Body of pancreas (tissue), 4 donors: Measurements from ENCODE around the gene RGS14. TPM values are rescaled to one million over a fixed set of nuclear protein-coding genes. Genes with fewer than 3 reads are reported as not detected.

Source experiments
- ATAC-seq: fragments of 150-250 bp; one replicate; pipeline ENCODE4 v1.9.1; 2016
- DNase-seq, 4 donors: peaks; one replicate each; pipeline ENCODE4 v3.0.0-alpha.2; 2019
- H3K27ac ChIP-seq, 4 donors: fragments of 200-600 bp; sonication (generic); 1 replicate in 3 of 4; 2 replicates in 1 of 4; pipeline versions ENCODE4 v1.5.1 to v1.6.1; 2016 to 2019; ENCODE audit warnings: mild to moderate bottlenecking in 1 of 4, mixed read lengths in 1 of 4, moderate library complexity in 1 of 4
- H3K27me3 ChIP-seq, 2 donors: fragments of 200-600 bp; sonication (generic); one replicate each; pipeline ENCODE4 v1.6.0; 2016; ENCODE audit warnings: mild to moderate bottlenecking in 1 of 2
- H3K36me3 ChIP-seq, 2 donors: fragments of 200-600 bp; sonication (generic); replicated peaks in 1 of 2; 2 replicates each; pipeline ENCODE4 v1.5.1; 2016; ENCODE audit warnings: low read depth in 2 of 2; ENCODE audit not compliant: insufficient read depth in 1 of 2
- H3K4me1 ChIP-seq: fragments of 200-600 bp; sonication (generic); one replicate; pipeline ENCODE4 v1.6.0; 2016
- H3K4me3 ChIP-seq, 2 donors: fragments of 200-600 bp; sonication (generic); 1 replicate in 1 of 2; 2 replicates in 1 of 2; pipeline ENCODE4 v1.5.1; 2016 to 2019
- H3K9me3 ChIP-seq, 3 donors: fragments of 200-600 bp; sonication (generic); 1 replicate in 2 of 3; 2 replicates in 1 of 3; pipeline ENCODE4 v1.5.1; 2016
- CTCF ChIP-seq, 7 experiments: fragments of 450-650 bp in 4 of 7; fragments of 200-600 bp in 3 of 7; sonication (generic) in 3 of 7; IDR thresholded peaks; one replicate each; pipeline ENCODE4 v1.5.1; 2016 to 2019; ENCODE audit warnings: antibody characterized with exemption in 7 of 7
- POLR2A ChIP-seq, 3 donors: fragments of 450-650 bp; IDR thresholded peaks; one replicate each; pipeline ENCODE4 v1.6.1; 2016; ENCODE audit warnings: antibody characterized with exemption in 3 of 3, mild to moderate bottlenecking in 2 of 3
- WGBS, 2 donors: methylation state at CpG; one replicate each; pipeline ENCODE4 v1.1.5; 2017; 5-methylcytosine and 5-hydroxymethylcytosine counted together
- intact Hi-C: fragments of 100-400 bp; cut with DNase I; formaldehyde crosslinking; loops from one replicate; pipeline ENCODE4 v1.15.1; 2023
- total RNA-seq, 2 donors: library from RNA; depleted of rRNA; stranded (reverse); fragments of >200 nt; gene quantifications; one replicate each; pipeline ENCODE4 v1.1.0, GENCODE V29; 2016

Gene RGS14
- total RNA-seq, 2 donors from 2014 or later, result 15.0 to 39.2 TPM

GRCh38 chr5:177369645-177370440, 12.1 kb downstream of the RGS14 start:
- 26% methylated on average over 11 of the region's 11 CpGs for WGBS, 2 donors
- intact Hi-C loops, result no loop called here
- Histone ChIP-seq H3K4me3 (no peak overlapping the region), H3K27ac (peak overlapping the region; percentile 62 to 84 (median 78)), H3K9me3 (no peaks in the 10 kb centered on the region), H3K27me3 (no peaks in the 10 kb centered on the region), H3K36me3 (no peaks in the 10 kb centered on the region), H3K4me1 (peaks cover 67% of the 10 kb centered on the region)
- no peak for TF ChIP-seq POLR2A (IDR thresholded peaks at IDR 0.05)
- peak in 1 of 7 experiments; percentile 7 for TF ChIP-seq CTCF (IDR thresholded peaks at IDR 0.05)
- ATAC-seq (no peak), DNase-seq (peak; percentile 52 to 77 (median 74))

GRCh38 chr5:177370488-177371119, 12.9 kb downstream of the RGS14 start:
- H3K27ac ChIP-seq, result peak overlapping the region; percentile 62 to 84 (median 78)
- intact Hi-C loops, result no loop called here
- no peak overlapping the region for H3K4me3 ChIP-seq

GRCh38 chr5:177371120-177372033, 13.7 kb downstream of the RGS14 start:
- intact Hi-C loops, result no loop called here
- TF ChIP-seq POLR2A (IDR thresholded peaks at IDR 0.05) (peak in 2 of 3 donors; percentile 14 to 33), CTCF (IDR thresholded peaks at IDR 0.05) (no peak)
- H3K36me3 ChIP-seq, result no peaks in the 10 kb centered on the region
- ATAC-seq (no peak), DNase-seq (peak in 1 of 4 donors; percentile 42)
- peak overlapping the region in 1 of 2 donors; percentile 8 for H3K4me3 ChIP-seq
- peaks cover 53% of the 10 kb centered on the region for H3K4me1 ChIP-seq
- H3K9me3 ChIP-seq, result no peaks in the 10 kb centered on the region
- 42 to 56% methylated on average over 11 to 26 of the region's 26 CpGs for whole genome bisulfite sequencing, 2 donors
- H3K27ac ChIP-seq, result peak overlapping the region; percentile 53 to 84 (median 78)
- no peaks in the 10 kb centered on the region for H3K27me3 ChIP-seq

More at GRCh38 chr5:177370488-177371119, 12.9 kb downstream of the RGS14 start:
- Histone ChIP-seq H3K27me3 (no peaks in the 10 kb centered on the region), H3K9me3 (no peaks in the 10 kb centered on the region), H3K36me3 (no peaks in the 10 kb centered on the region), H3K4me1 (peaks cover 61% of the 10 kb centered on the region)
- DNase-seq (peak; percentile 93 to 95 (median 94)), ATAC-seq (peak; percentile 73)
- WGBS, 2 donors, result 9 to 24% methylated on average over 6 to 40 of the region's 42 CpGs
- TF ChIP-seq CTCF (IDR thresholded peaks at IDR 0.05), result peak; percentile 32 to 88 (median 69)
- TF ChIP-seq POLR2A (IDR thresholded peaks at IDR 0.05), result peak in 1 of 3 donors; percentile 16

- no peaks in the 10 kb centered on the region for H3K27me3 ChIP-seq
- H3K9me3 ChIP-seq, result no peaks in the 10 kb centered on the region
- TF ChIP-seq POLR2A (IDR thresholded peaks at IDR 0.05) (no peak), CTCF (IDR thresholded peaks at IDR 0.05) (no peak)
- no peak overlapping the region for H3K27ac ChIP-seq
- H3K4me1 ChIP-seq, result peaks cover 47% of the 10 kb centered on the region
- DNase-seq (no peak), ATAC-seq (no peak)
- no peaks in the 10 kb centered on the region for H3K36me3 ChIP-seq
- intact Hi-C loops, result no loop called here
- 88 to 89% methylated on average over 3 to 12 of the region's 12 CpGs for WGBS, 2 donors
- H3K4me3 ChIP-seq, result no peak overlapping the region
Measured at GRCh38 chr5:177372034-177372896, 14.5 kb downstream of the RGS14 start.
